KBM-7 (cell line): ENCODE results near the gene SURF2.
"Not testable (repeated sequence)": the region's sequence is repeated elsewhere in the genome, so short reads cannot be mapped to it uniquely, and the experiment has no call there.

Experiments
- DNase-seq: peaks from one replicate; pipeline ENCODE4 v3.0.0-alpha.2; 2015
- in situ Hi-C: fragments of 300-500 bp; cut with MboI; formaldehyde crosslinking; loops from 2 replicates; pipeline ENCODE4 v1.14.3; 2020; ENCODE audit warnings: low sequenced_read_pairs, low pct_unique_long_range_greater_than_20kb, mixed read lengths

The SURF2 gene

GRCh38 chr9:133372144-133372543, 15.8 kb downstream of the SURF2 start:
- in situ Hi-C loops = no loop called here
- no peak for DNase-seq

GRCh38 chr9:133374612-133375115, 18.3 kb downstream of the SURF2 start:
- in situ Hi-C loops = no loop called here
- DNase-seq = peak; percentile 56

- in situ Hi-C loops = no loop called here
- DNase-seq = peak; percentile 56
Measured at GRCh38 chr9:133375116-133375723, 18.9 kb downstream of the SURF2 start.

GRCh38 chr9:133375724-133376654, 19.6 kb downstream of the SURF2 start, which contains the start of the genes STKLD1 and SURF4:
TSS of gene STKLD1 (plus strand) at chr9:133376366. CDS start at chr9:133376474, 108 bp downstream.
TSS of gene SURF4 (minus strand) at chr9:133376060. CDS start at chr9:133375969, 91 bp downstream.
- peak; percentile 97 for DNase-seq
- in situ Hi-C loops = no loop called here

- in situ Hi-C loops, DNase-seq: not testable (repeated sequence)
Measured at GRCh38 chr9:133377280-133377679, 20.9 kb downstream of the SURF2 start.

- no peak for DNase-seq
- in situ Hi-C loops = no loop called here
Measured at GRCh38 chr9:133377721-133378216, 21.4 kb downstream of the SURF2 start.

GRCh38 chr9:133378408-133378962, 22.1 kb downstream of the SURF2 start:
- DNase-seq = no peak
- in situ Hi-C loops = no loop called here

- DNase-seq = no peak
- in situ Hi-C loops = no loop called here
Measured at GRCh38 chr9:133379153-133380086, 23.1 kb downstream of the SURF2 start.

- DNase-seq = no peak
- in situ Hi-C loops = no loop called here
Measured at GRCh38 chr9:133380734-133381133, 24.4 kb downstream of the SURF2 start.

GRCh38 chr9:133382507-133383141, 26.3 kb downstream of the SURF2 start:
- in situ Hi-C loops = no loop called here
- DNase-seq = no peak

GRCh38 chr9:133383438-133383837, 27.1 kb downstream of the SURF2 start:
- DNase-seq = no peak
- in situ Hi-C loops = no loop called here

GRCh38 chr9:133384736-133385321, 28.5 kb downstream of the SURF2 start:
- no peak for DNase-seq
- in situ Hi-C loops = no loop called here

- in situ Hi-C loops = no loop called here
- DNase-seq = no peak
Measured at GRCh38 chr9:133385452-133385851, 29.1 kb downstream of the SURF2 start.

GRCh38 chr9:133386338-133386737, 30.0 kb downstream of the SURF2 start:
- in situ Hi-C loops = no loop called here
- DNase-seq = no peak

GRCh38 chr9:133387680-133388079, 31.3 kb downstream of the SURF2 start:
- DNase-seq = no peak
- in situ Hi-C loops = no loop called here

GRCh38 chr9:133389025-133389557, 32.7 kb downstream of the SURF2 start:
- no peak for DNase-seq
- in situ Hi-C loops = no loop called here

- DNase-seq = no peak
- in situ Hi-C loops = no loop called here
Measured at GRCh38 chr9:133389562-133389961, 33.2 kb downstream of the SURF2 start.

- in situ Hi-C loops = no loop called here
- no peak for DNase-seq
Measured at GRCh38 chr9:133390713-133391112, 34.4 kb downstream of the SURF2 start.
